SJSA1 (cell line): ENCODE measurements around the gene LHFPL4. TPM values are rescaled to one million over a fixed set of nuclear protein-coding genes. Genes with fewer than 3 reads are reported as not detected.
"Not testable (repeated sequence)": the region's sequence is repeated elsewhere in the genome, so short reads cannot be mapped to it uniquely, and the experiment has no call there.

Source experiments
- DNase-seq, 2 experiments: peaks; one replicate each; pipeline ENCODE4 v3.0.0-alpha.2; 2015 to 2020; ENCODE audit warnings: low spot score in 2 of 2, low read depth in 1 of 2
- H3K27ac ChIP-seq: fragments of 250-450 bp; sonication (Bioruptor Pico); 2 replicates; pipeline ENCODE4 v1.5.1; 2020; ENCODE audit warnings: mild to moderate bottlenecking, moderate library complexity
- H3K27me3 ChIP-seq: fragments of 250-450 bp; sonication (Bioruptor Pico); replicated peaks from 2 replicates; pipeline ENCODE4 v1.5.1; 2020; ENCODE audit warnings: mild to moderate bottlenecking, moderate library complexity
- H3K36me3 ChIP-seq: fragments of 250-450 bp; sonication (Bioruptor Pico); 2 replicates; pipeline ENCODE4 v1.5.1; 2020; ENCODE audit warnings: mild to moderate bottlenecking
- H3K4me1 ChIP-seq: fragments of 250-450 bp; sonication (Bioruptor Pico); replicated peaks from 2 replicates; pipeline ENCODE4 v1.6.1; 2021; ENCODE audit warnings: mild to moderate bottlenecking
- H3K4me3 ChIP-seq: fragments of 250-450 bp; sonication (Bioruptor Pico); 2 replicates; pipeline ENCODE4 v1.5.1; 2020; ENCODE audit warnings: mild to moderate bottlenecking
- H3K9me3 ChIP-seq: fragments of 250-450 bp; sonication (Bioruptor Pico); replicated peaks from 2 replicates; pipeline ENCODE4 v1.5.1; 2020; ENCODE audit warnings: mild to moderate bottlenecking
- total RNA-seq: library from RNA; depleted of rRNA; stranded (reverse); fragments of >200 nt; shearing (Covaris generic); gene quantifications from 2 replicates; pipeline ENCODE4 v1.2.3, GENCODE V29; 2014

LHFPL4 gene
- total RNA-seq, 1 experiment from 2014 or later = 0.08 TPM

- H3K27ac ChIP-seq = no peak overlapping the region
- no peak overlapping the region for H3K4me3 ChIP-seq
- H3K9me3 ChIP-seq = no peaks in the 10 kb centered on the region; the same call in 1 of the 2 replicates
- no peaks in the 10 kb centered on the region for H3K4me1 ChIP-seq
- H3K36me3 ChIP-seq = no peaks in the 10 kb centered on the region
- DNase-seq = no peak
- H3K27me3 ChIP-seq = peaks cover 5% of the 10 kb centered on the region; the same call in 1 of the 2 replicates
Measured at GRCh38 chr3:9563851-9564250, 10.2 kb upstream of the LHFPL4 start.

- H3K36me3 ChIP-seq, H3K9me3 ChIP-seq, H3K4me3 ChIP-seq, H3K27ac ChIP-seq, H3K4me1 ChIP-seq, DNase-seq, H3K27me3 ChIP-seq: not testable (repeated sequence)
Measured at GRCh38 chr3:9560056-9560455, 6.4 kb upstream of the LHFPL4 start.

GRCh38 chr3:9553948-9554513 is 409 bp upstream of the LHFPL4 start:
- no peak overlapping the region for H3K27ac ChIP-seq
- DNase-seq = no peak
- H3K27me3 ChIP-seq = peaks cover 10% of the 10 kb centered on the region
- H3K36me3 ChIP-seq = no peaks in the 10 kb centered on the region
- H3K4me3 ChIP-seq = no peak overlapping the region
- H3K4me1 ChIP-seq = no peaks in the 10 kb centered on the region
- H3K9me3 ChIP-seq = no peaks in the 10 kb centered on the region; the same call in 1 of the 2 replicates

- no peak for DNase-seq
- H3K4me3 ChIP-seq = no peak overlapping the region
- H3K4me1 ChIP-seq = no peaks in the 10 kb centered on the region
- H3K36me3 ChIP-seq = no peaks in the 10 kb centered on the region
- no peak overlapping the region for H3K27ac ChIP-seq
- peaks cover 9% of the 10 kb centered on the region for H3K27me3 ChIP-seq
- no peaks in the 10 kb centered on the region; the same call in 1 of the 2 replicates for H3K9me3 ChIP-seq
Measured at GRCh38 chr3:9552252-9552999, 1.2 kb downstream of the LHFPL4 start.

- peaks cover 12% of the 10 kb centered on the region for H3K27me3 ChIP-seq
- H3K4me1 ChIP-seq = no peaks in the 10 kb centered on the region
- no peak overlapping the region for H3K4me3 ChIP-seq
- H3K9me3 ChIP-seq = no peaks in the 10 kb centered on the region; the same call in 1 of the 2 replicates
- no peak overlapping the region for H3K27ac ChIP-seq
- H3K36me3 ChIP-seq = no peaks in the 10 kb centered on the region
- DNase-seq = no peak
Measured at GRCh38 chr3:9550999-9551398, 2.6 kb downstream of the LHFPL4 start.

- no peak for DNase-seq
- H3K27ac ChIP-seq = no peak overlapping the region
- H3K9me3 ChIP-seq = no peaks in the 10 kb centered on the region; the same call in 1 of the 2 replicates
- no peak overlapping the region for H3K4me3 ChIP-seq
- H3K4me1 ChIP-seq = no peaks in the 10 kb centered on the region
- H3K36me3 ChIP-seq = no peaks in the 10 kb centered on the region
- H3K27me3 ChIP-seq = peaks cover 12% of the 10 kb centered on the region
Measured at GRCh38 chr3:9549600-9549999, 4.0 kb downstream of the LHFPL4 start.

- no peak overlapping the region for H3K4me3 ChIP-seq
- H3K27ac ChIP-seq = no peak overlapping the region
- DNase-seq = no peak
- H3K36me3 ChIP-seq = no peaks in the 10 kb centered on the region
- H3K4me1 ChIP-seq = no peaks in the 10 kb centered on the region
- H3K9me3 ChIP-seq = no peaks in the 10 kb centered on the region; the same call in 1 of the 2 replicates
- peaks cover 12% of the 10 kb centered on the region; the same call in 1 of the 2 replicates for H3K27me3 ChIP-seq
Measured at GRCh38 chr3:9548991-9549390, 4.6 kb downstream of the LHFPL4 start.

GRCh38 chr3:9542182-9542581 is 11.4 kb downstream of the LHFPL4 start:
- Histone ChIP-seq H3K36me3 (no peaks in the 10 kb centered on the region), H3K27ac (no peak overlapping the region), H3K27me3 (peaks cover 8% of the 10 kb centered on the region; the same call in 1 of the 2 replicates), H3K4me3 (no peak overlapping the region), H3K4me1 (no peaks in the 10 kb centered on the region), H3K9me3 (no peaks in the 10 kb centered on the region)
- no peak for DNase-seq

GRCh38 chr3:9536212-9536611 is 17.4 kb downstream of the LHFPL4 start:
- no peaks in the 10 kb centered on the region for H3K4me1 ChIP-seq
- no peaks in the 10 kb centered on the region for H3K36me3 ChIP-seq
- no peak overlapping the region for H3K4me3 ChIP-seq
- H3K27ac ChIP-seq = no peak overlapping the region
- no peaks in the 10 kb centered on the region for H3K9me3 ChIP-seq
- H3K27me3 ChIP-seq = peaks cover 20% of the 10 kb centered on the region
- no peak for DNase-seq

- Histone ChIP-seq H3K4me3 (no peak overlapping the region), H3K4me1 (no peaks in the 10 kb centered on the region), H3K27ac (no peak overlapping the region), H3K36me3 (no peaks in the 10 kb centered on the region), H3K27me3 (peaks cover 19% of the 10 kb centered on the region), H3K9me3 (no peaks in the 10 kb centered on the region)
- DNase-seq = no peak
Measured at GRCh38 chr3:9534429-9534828, 19.2 kb downstream of the LHFPL4 start.

GRCh38 chr3:9525078-9525477 is 28.5 kb downstream of the LHFPL4 start:
- no peak overlapping the region for H3K4me3 ChIP-seq
- no peak for DNase-seq

GRCh38 chr3:9514956-9515355 is 38.7 kb downstream of the LHFPL4 start:
- H3K4me3 ChIP-seq = no peak overlapping the region
- no peaks in the 10 kb centered on the region for H3K36me3 ChIP-seq
- H3K4me1 ChIP-seq = 0 out of 2 replicates have a peak, but pooled peaks cover 5% of the 10 kb centered on the region
- H3K9me3 ChIP-seq = no peaks in the 10 kb centered on the region
- no peak overlapping the region for H3K27ac ChIP-seq
- H3K27me3 ChIP-seq = no peaks in the 10 kb centered on the region; the same call in 1 of the 2 replicates
- DNase-seq = no peak

More at GRCh38 chr3:9525078-9525477, 28.5 kb downstream of the LHFPL4 start:
- H3K4me1 ChIP-seq = no peaks in the 10 kb centered on the region
- H3K36me3 ChIP-seq = no peaks in the 10 kb centered on the region
- peaks cover 8% of the 10 kb centered on the region for H3K27me3 ChIP-seq
- no peak overlapping the region for H3K27ac ChIP-seq
- no peaks in the 10 kb centered on the region for H3K9me3 ChIP-seq

GRCh38 chr3:9514306-9514705 is 39.3 kb downstream of the LHFPL4 start:
- H3K27me3 ChIP-seq = peaks cover 2% of the 10 kb centered on the region
- H3K4me1 ChIP-seq = 0 out of 2 replicates have a peak, but pooled peaks cover 5% of the 10 kb centered on the region
- no peaks in the 10 kb centered on the region for H3K36me3 ChIP-seq
- H3K9me3 ChIP-seq = no peaks in the 10 kb centered on the region
- no peak for DNase-seq
- no peak overlapping the region for H3K4me3 ChIP-seq
- no peak overlapping the region for H3K27ac ChIP-seq

- peak overlapping the region; percentile 10 for H3K27ac ChIP-seq
- no peaks in the 10 kb centered on the region for H3K36me3 ChIP-seq
- DNase-seq = peak in 1 of 2 experiments; percentile 29
- no peaks in the 10 kb centered on the region for H3K9me3 ChIP-seq
- peaks cover 5% of the 10 kb centered on the region for H3K27me3 ChIP-seq
- H3K4me1 ChIP-seq = 0 out of 2 replicates have a peak, but pooled peaks cover 5% of the 10 kb centered on the region
- H3K4me3 ChIP-seq = no peak overlapping the region
Measured at GRCh38 chr3:9512456-9513045, 41.1 kb downstream of the LHFPL4 start.
